HS-5 (cell line): ENCODE results near the gene FNDC1.

ENCODE experiments used
- DNase-seq: peaks from one replicate; pipeline ENCODE4 v3.0.0-alpha.2; 2012; ENCODE audit warnings: low read depth

Gene FNDC1

GRCh38 chr6:159309723-159310122 lies 140.5 kb downstream of the FNDC1 start:
- DNase-seq, result no peak

GRCh38 chr6:159311618-159312017 lies 142.4 kb downstream of the FNDC1 start:
- DNase-seq, result no peak

- no peak for DNase-seq
Measured at GRCh38 chr6:159312206-159312605, 143.0 kb downstream of the FNDC1 start.

- DNase-seq, result no peak
Measured at GRCh38 chr6:159313018-159313417, 143.8 kb downstream of the FNDC1 start.

GRCh38 chr6:159315562-159315961 lies 146.4 kb downstream of the FNDC1 start:
- DNase-seq, result no peak

GRCh38 chr6:159317430-159317829 lies 148.2 kb downstream of the FNDC1 start:
- DNase-seq, result no peak

- no peak for DNase-seq
Measured at GRCh38 chr6:159321267-159321666, 152.1 kb downstream of the FNDC1 start.
